CD4-positive, alpha-beta T cell treated with Interferon gamma for 1 hour (primary cell): ENCODE measurements around the gene PRKCB.
"Not testable (repeated sequence)": the region's sequence is repeated elsewhere in the genome, so short reads cannot be mapped to it uniquely, and the experiment has no call there.

Experiments used
- DNase-seq: peaks from one replicate; pipeline ENCODE4 v3.0.0-alpha.2; 2020

Gene PRKCB

DNA sequence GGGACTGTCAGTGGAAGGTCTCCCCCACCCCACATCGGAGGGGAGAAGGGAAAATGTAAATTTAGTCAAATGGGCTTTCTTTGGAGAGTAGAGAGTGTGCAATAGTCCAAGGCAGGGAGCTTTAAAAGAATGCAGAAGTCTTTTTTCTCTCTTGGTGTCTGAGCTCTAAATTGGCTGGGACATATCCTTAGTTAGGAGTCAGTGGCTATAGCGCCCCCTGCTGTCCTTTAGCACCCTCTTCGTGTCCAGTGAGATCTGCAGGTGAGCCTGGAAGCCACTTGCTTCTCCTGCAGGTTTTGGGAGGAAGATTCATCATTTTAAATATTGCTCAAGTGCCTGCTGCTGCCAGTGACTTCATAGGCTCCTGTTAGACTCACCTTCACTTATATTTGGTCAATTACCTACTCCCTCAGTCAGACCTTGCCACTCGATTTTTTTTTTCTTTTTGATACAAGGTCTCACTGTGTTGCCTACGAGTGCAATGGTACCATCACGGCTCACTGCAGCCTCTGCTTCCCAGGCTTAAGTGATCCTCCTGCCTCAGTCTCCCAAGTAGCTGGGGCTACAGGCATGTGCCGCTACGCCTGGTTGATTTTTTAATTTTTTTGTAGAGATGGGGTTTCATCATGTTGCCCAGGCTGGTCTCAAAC, 174.8 kb downstream of the PRKCB start:
- DNase-seq: peak; percentile 72

DNA sequence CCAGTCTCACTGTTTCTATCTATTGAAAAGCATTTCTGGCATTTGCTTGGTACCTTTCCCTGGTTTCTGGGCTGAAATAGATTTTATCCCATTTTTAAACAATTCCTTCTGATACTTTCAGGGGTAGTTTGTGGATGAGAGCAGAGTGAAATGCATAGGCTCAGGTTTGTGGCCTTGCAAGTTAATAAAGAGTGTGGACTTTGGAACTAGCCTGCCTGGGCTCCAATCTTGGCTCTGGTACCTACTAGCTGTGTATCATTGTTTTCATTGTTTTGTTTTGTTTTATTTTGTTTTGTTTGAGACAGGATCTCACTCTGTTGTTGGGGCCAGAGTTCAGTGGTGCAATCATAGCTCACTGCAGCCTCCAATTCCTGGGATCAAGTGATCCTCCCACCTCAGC, 175.5 kb downstream of the PRKCB start:
- no peak for DNase-seq

DNA sequence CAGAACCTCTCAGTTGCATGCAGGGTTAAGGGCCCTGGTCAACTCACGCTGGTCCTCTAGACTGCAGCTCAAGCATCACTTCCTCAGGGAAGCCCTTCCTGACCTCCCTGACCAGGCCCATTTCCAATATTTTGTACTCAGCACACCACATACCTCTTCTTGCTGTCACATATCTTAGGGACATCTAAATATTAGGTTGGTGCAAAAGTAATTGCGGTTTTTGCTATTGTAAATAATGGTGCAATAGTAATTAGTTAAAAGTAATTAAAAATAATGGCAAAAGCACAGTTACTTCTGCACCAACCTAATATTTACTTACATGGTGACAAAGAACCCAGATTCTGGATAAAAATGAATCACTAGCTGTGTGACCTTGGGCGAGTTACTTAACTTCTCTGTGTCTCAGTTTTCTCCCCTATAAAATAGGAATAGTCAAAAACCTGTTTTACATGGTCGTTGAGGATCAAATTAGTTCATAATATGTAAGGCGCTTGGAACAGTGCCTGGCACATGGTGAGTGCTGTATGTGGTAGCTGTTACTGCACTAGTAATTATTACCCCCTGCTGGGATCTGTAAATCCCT, 177.4 kb downstream of the PRKCB start:
- DNase-seq: no peak

DNA sequence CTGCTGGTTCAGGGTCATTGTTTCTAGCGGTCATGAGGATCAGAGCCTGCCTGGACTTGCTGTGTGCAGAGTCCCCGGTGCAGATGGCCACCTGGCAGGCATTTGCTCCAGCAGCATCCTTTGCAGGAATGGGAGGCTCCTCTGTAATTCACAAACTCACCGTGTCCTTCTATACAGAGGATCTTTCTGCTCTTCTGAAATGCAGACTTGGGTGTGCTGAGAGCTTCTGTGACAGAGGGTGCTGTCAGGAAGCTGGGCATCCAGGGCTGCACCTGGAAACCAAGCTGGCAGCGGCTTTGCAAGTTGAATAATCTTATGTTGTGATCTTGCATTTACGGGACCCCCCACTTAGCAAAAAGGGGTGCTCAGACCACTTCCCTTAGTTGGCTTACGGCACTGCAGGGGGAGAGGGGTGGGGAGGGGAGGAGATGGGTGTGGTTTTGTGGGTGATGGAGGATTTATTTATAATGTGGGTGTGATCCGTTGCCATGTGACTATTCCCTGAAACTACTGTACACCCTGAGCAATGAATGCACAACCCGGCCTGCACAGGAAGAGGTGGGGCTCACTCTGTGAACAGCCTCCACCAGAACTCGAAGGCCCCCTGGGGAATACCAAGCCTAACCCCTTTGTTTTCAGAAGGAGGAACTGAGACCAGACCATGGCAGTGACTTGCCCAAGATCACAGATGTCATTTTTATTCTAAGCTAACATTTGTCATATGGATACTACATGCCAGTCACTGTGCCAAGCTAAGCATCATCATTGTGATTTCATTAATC, 178.3 kb downstream of the PRKCB start:
- peak; percentile 90 for DNase-seq

DNA sequence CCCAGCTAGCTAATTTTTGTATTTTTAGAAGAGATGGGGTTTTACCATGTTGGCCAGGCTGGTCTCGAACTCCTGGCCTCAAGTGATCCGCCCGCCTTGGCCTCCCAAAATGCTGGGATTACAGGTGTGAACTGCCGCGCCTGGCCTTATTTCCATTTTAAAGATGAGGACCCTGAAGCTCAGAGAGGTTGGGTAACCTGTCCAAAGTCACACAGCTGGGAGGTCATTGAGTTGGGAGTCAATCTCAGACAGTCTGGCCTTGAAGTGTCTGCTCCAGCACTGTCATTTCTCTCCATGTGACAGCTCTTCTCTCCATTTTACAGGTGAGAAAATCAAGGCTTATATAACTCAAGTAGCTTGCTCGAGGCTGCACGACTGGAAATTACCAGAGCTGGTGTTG, 179.2 kb downstream of the PRKCB start:
- DNase-seq: not testable (repeated sequence)

DNA sequence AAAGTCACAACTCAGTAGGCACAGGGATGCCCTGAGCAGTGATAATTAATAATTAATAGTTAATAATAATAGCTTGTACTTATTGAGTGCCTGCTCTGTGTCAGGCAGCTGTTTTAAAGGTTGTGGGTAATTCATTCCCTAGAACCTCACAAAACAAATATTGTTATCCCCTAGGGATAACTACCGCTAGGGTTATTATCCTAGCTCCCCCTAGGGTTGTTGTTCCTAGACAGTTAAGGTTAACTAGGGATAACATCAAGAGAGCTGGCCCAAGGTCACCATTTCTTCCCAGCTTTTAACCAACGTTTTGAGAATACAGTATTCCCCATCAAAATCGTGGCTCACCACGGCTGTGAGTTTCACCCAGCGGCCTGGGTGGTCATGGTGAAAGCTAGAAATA, 180.1 kb downstream of the PRKCB start:
- DNase-seq: no peak

DNA sequence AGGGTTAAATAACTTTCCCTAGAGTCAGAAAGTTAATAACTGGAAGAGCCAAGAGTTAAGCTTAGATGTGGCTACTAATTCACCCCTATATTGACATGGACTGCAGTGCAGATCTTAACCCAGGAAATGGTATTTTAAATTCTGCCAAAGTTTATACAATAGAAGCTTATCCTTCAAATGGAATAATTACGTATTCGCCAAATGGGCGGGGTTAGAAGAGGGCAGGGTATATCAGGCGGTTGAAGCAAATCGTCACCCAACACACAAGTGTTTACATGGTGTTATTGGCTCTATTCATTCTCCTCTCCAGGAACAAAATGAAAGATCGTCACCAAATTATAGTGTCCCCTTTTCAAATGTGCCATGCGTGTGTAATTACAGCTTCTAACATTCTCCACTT, 182.7 kb downstream of the PRKCB start:
- DNase-seq: no peak

DNA sequence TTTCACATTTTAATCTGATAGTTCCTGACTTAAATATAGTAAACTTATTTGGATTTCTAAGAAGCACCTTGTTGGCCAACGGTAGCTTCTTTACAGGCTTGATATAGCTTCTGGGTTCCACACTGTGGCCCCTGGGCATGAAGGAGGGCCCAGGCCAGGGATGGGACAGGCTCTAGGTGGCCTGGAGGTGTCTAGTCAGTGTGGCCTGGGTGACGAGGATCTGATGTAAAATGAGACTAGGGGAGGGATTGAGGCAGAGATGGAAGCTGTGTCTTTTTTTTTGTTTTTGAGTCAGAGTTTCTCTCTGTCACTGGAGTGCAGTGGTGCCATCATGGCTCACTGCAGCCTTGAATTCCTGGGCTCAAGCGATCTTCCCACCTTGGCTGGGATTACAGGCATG, 187.0 kb downstream of the PRKCB start:
- no peak for DNase-seq

DNA sequence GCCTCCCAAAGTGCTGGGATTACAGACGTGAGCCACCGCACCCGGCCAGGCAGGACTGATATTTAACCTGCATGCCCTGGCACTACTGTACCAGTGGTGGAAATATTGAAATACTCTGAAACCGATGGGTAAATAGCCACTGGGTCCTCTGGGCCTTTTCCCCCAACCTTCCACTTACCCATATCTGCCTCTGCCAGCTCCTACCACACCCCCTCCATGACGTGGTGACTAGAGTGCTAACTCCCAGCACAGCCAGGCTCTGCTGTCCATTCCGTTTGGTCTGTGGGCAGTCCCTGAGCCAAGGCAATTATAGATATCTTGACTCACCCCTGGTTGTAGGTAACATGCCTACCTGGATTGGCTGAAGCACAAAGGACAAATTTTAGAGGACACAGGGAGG, 187.8 kb downstream of the PRKCB start:
- no peak for DNase-seq

DNA sequence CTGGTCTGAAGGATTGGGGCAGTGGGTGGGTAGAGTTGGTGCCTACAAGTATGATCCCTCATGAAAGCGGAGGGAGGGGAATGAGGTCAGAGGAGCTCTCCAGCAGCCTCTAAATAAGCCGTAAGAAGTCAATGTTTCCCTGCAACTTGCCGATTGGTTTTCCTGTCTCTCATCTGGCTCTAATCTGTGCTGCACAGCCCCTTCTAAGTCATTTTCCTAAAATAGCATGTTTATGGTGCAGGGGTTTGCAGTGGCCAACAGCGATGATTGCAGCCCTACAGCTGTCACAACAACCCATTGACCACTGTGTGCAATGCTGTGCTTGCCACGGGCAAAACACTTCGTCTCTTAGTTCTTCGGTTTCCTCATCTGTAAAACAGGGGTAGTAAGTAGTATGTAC, 189.2 kb downstream of the PRKCB start:
- no peak for DNase-seq

DNA sequence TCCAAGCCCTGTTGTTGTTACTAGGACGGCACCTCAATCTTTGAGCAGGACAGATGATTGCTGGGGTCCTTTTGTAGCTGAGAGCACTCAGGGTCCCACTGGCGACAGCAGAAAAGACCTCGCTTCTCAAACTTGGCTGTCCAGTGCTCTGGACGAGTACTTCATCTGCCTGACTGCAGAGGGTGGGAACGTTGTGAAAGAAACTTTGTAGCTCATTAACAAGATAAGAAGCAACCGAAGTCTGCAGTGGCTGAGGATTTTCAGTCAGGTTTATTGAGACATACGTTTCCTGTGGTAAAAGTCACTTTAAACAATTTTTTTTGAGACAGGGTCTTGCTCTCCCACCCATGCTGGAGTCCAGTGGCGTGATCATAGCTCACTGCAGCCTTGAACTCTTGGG, 191.7 kb downstream of the PRKCB start:
- DNase-seq: no peak

DNA sequence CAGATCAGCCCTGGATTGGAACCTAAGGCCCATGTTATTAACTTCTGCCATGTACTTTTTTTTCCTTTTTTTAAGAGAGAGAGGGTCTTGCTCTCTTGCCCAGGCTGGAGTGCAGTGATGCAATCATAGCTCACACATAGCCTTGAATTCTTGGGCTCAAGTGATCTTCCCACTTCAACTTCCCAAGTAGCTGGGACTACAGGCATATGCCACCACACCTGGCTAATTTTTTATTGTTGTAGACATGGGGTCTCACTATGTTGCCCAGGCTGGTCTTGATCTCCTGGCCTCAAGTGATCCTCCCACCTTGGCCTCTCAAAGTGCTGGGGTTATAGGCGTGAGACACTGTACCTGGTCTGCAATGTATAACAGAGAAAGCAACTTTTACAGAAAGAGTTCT, 194.1 kb downstream of the PRKCB start:
- DNase-seq: not testable (repeated sequence)

DNA sequence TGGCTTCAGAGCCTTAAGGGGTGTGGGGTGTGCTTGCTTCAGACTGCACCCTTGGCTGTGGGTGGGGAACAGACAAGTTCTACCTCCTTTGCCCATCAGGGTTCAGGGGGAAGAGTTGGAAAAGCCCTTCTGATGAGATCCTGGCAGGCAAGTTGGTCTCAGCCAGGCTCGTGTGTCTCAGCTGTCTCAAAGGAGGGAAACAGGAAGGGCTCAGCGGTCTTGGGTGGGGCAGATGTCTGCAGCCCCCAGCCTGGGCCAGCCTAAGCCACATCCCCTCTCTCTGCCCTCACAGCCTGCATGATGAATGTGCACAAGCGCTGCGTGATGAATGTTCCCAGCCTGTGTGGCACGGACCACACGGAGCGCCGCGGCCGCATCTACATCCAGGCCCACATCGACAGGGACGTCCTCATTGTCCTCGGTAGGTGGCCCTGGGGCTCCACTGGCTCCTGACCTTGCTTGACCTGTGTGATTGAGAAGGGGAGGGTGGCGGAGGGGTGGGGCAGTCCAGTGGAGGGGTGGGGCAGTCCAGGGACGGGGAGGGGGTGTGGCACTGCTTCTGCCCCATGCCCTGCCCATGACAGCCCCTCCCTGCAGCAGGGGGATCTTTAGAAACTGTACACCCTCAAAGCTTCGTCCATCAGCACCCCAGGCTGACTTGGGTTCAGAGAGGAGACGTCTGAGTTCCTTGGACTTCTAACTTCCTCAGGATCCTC, 199.5 kb downstream of the PRKCB start:
- DNase-seq: peak; percentile 36

DNA sequence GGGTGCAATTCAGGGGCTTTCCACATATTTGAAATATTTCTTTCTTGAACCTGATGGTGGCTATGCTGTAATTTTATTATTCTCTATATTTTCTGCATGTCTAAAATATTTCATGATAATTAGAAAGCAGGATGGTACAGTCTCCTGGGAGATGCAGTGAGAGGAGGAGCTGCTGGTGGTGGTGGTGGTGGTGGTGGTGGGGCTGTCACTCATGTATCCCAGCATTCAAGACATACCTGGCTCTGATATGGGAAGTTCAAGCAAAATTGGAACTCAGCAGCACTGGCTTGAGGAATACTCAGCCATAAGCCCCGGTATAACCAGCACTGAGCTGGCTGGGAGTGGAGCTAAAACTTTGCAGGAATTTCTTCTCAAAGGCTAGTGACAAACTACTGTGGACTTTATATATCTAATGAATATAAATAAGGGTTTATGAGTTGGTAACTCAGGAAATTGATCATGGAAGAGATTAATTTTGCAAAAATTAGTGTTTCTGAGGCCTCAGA, 200.3 kb downstream of the PRKCB start:
- no peak for DNase-seq

DNA sequence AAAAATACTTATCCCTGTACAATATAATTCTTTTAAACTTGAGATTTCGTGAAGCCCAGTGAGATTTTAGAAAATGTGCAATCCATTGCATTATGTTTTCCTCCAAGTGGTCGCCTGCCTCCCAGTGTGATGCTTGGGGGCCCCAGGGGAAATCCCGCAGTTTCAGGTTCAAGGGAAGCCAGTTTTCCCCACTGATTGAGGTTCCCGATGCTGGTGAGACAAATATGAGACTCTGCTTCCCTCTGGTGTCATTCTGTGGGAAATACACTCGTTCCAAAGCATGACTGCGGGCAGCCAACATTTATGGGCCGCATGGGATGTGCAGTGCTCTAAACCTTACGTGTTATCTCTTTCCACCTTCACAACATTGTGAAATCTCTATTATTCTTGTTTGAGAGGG, 200.8 kb downstream of the PRKCB start:
- DNase-seq: no peak

DNA sequence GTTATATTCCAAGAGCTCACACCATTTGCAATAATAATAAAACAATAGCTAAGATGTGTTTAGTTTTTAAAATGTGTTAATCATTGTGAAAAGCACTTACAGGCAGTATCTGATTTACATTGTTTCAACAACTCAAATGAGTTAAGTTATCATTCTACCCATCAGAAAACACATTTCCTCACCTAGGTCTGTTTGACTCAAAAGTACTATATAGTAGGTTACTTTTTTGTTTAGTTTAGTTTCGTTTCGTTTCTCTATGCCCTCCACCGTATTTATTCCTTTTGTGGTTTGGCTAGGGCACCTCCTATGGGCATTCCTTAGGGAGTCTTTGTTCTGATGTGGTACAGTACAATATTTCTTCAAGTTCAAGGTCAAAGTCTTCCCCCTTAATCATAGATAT, 201.6 kb downstream of the PRKCB start:
- no peak for DNase-seq

DNA sequence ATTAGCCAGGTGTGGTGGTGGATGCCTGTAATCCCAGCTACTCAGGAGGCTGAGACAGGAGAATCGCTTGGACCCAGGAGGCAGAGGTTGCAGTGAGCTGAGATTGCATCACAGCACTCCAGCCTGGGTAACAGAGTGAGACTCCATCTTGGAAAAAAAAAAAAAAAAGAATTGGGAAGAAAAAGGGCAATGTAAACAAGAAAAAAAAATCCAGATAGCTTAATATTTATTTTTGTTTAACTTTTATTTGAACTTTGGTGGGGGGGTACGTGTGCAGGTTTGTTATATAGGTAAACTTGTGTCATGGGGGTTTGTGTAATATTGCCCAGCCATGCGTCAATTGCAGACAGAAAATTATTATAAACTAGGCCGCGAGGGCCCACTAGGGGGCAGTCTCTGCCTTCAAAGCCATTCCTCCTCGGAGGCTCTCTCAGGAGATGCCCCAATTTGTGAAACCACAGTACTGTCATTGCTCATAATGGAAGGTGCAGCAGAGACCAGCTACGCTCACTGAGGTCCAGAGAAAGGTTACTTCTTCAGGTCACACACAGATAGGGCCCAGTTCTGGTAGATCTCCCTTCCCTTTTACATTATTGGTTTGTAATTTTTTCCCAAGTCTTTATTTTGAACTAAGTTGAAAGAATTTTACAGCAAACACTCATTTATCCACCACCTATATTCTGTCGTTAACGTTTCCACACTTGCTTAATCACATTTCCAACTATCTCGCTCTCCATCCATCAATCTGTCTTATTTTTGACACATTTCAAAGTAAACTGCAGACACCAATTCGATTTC, 206.2 kb downstream of the PRKCB start:
- peak; percentile 62 for DNase-seq

DNA sequence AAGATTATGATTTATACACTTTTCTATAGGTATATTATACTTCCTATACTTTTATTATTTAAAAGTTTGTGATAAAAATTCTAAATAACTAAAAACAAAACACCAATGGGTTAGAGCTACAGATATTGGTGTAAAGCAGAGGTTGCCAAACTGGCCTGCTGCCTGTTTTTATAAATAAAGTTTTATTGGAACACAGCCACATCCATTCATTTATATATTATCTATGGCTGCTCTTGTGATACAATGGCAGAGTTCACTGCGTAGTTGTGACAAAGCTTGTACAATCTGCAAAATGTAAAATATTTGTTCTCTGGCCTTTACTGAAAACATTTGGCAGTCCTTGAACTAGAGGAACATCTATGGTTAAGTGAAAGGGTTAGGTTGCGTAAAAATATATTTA, 208.7 kb downstream of the PRKCB start:
- DNase-seq: no peak

DNA sequence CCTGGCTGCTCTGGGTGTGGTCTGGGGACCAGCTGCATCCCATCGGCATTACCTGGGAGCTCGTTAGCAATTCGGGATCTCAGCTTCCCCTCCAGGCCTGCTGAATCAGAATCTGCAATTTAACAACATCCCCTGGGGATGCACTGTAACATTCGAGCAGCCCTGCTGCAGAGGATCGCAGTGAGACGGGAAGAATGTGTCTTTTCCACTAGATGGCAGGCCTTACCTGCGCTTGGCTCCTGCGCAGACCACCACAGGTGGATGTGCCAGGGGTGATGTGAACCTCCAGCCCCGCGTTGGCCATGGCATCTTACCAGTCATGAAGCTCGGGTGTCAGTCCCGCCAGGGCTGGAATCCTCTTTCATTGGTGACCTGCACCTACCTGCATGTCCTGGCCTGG, 209.9 kb downstream of the PRKCB start:
- DNase-seq: no peak

DNA sequence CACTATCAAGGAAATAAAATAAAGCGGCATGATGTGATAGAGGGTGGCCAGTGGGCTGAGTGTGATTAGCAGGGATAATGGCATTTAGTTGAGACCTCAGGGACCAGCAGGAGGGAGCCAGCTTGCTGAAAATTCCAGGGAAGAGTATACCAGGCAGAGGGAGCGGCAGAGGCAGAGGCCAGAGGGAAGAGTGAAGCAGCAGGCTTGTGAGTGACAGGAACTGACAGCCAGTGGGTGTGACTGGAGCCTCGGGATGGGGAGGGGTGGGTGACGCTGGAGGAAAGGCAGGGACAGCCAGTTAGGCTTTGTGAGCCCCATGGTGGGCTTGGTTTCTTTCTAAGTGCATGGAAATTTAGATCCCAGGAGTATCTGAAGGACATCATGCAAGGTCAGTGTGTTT, 210.7 kb downstream of the PRKCB start:
- DNase-seq: no peak

DNA sequence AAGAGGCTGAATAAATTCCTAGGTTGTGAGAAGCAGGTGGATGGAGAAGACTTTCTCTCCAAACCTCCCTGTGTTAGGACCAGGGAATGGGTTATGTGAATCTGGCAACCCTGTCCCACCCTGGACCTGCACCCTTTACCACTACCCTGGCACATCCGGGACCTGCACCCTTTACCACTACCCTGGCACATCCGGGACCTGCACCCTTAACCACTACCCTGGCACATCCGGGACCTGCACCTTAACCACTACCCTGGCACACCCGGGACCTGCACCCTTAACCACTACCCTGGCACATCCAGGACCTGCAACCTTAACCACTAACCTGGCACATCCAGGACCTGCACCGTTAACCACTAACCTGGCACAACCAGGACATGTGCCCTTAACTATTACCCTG, 213.3 kb downstream of the PRKCB start:
- no peak for DNase-seq

DNA sequence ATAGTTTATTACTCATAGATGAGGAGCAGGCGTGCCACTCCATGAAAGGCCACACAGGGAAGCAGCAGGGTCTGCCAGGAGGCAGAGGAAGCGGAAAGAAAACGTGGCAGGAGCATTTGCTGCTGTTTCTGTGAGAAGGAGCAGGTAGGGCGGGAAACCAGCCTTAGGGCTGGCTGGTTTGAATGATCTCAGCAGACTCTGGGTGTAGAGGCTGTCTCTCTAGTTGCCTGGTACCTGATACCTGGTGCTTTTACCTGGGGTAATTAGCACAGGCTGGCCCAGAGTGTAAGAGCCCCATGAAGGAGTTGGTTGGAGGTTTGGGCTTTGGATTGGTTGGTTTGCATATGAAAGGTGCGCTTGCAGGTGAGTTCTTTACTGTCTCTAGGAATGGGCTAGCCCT, 215.3 kb downstream of the PRKCB start:
- DNase-seq: no peak
